IMR-90 (cell line): Measurements from ENCODE around the gene BTG3. TPM values are rescaled to one million over a fixed set of nuclear protein-coding genes. Genes with fewer than 3 reads are reported as not detected.

Experiments used
- ATAC-seq: fragments of 200-7000 bp; cut with Tn5 transposase; 2 replicates; pipeline ENCODE4 v1.9.1; 2020; ENCODE audit warnings: low read depth, mild to moderate bottlenecking, moderate library complexity
- BruUV-seq: library from RNA; stranded (reverse); fragments of 400-500 nt; replicated peaks from 2 replicates; lab custom pipeline; 2021; lab: Mats Ljungman, UMichigan
- CTCF ChIA-PET: fragments of 300-600 bp; formaldehyde crosslinking; extraction: SDS; loops from one replicate; lab custom pipeline; 2021; ENCODE audit warnings: antibody characterized with exemption; lab: Yijun Ruan, JAX
- POLR2A ChIA-PET: fragments of 300-600 bp; sonication (Branson Sonifier 250); formaldehyde crosslinking; loops from one replicate; lab custom pipeline; 2022; ENCODE audit warnings: antibody characterized with exemption; ENCODE audit not compliant: unreplicated experiment; lab: Charles Lee
- DNase-seq: peaks from one replicate; pipeline ENCODE4 v3.0.0; 2013
- H2AFZ ChIP-seq: replicated peaks from 2 replicates; pipeline ENCODE3; 2013; ENCODE audit warnings: low read length, mild to moderate bottlenecking; ENCODE audit not compliant: poor library complexity
- H2AK5ac ChIP-seq: 2 replicates; pipeline ENCODE4 v1.6.1; 2013; ENCODE audit warnings: low read depth, low read length, inconsistent platforms
- H2AK9ac ChIP-seq: replicated peaks from 2 replicates; pipeline ENCODE3; 2013; ENCODE audit warnings: mild to moderate bottlenecking, low read depth, low read length, moderate library complexity; ENCODE audit not compliant: poor library complexity
- H2BK120ac ChIP-seq: 2 replicates; pipeline ENCODE4 v1.6.1; 2013; ENCODE audit warnings: low read depth, low read length, inconsistent platforms
- H2BK15ac ChIP-seq: 3 replicates; pipeline ENCODE4 v1.6.1; 2013; ENCODE audit warnings: low read depth, low read length, inconsistent platforms
- H2BK20ac ChIP-seq: 2 replicates; pipeline ENCODE4 v1.6.1; 2013; ENCODE audit warnings: low read depth, mild to moderate bottlenecking, inconsistent platforms, low read length, moderate library complexity
- H2BK5ac ChIP-seq: 2 replicates; pipeline ENCODE4 v1.6.1; 2013; ENCODE audit warnings: mild to moderate bottlenecking, low read depth, low read length, inconsistent platforms; ENCODE audit not compliant: poor library complexity, severe bottlenecking
- H3K14ac ChIP-seq: replicated peaks from 2 replicates; pipeline ENCODE4 v1.6.1; 2013; ENCODE audit warnings: low read depth, low read length, inconsistent platforms
- H3K18ac ChIP-seq: 2 replicates; pipeline ENCODE4 v1.6.1; 2013; ENCODE audit warnings: low read depth, low read length, control low read depth
- H3K23ac ChIP-seq: 2 replicates; pipeline ENCODE4 v1.6.1; 2013; ENCODE audit warnings: low read depth, low read length, inconsistent platforms
- H3K27ac ChIP-seq: 2 replicates; pipeline ENCODE4 v1.5.1; 2013; ENCODE audit warnings: mild to moderate bottlenecking, control low read depth, low read length; ENCODE audit not compliant: insufficient read depth
- H3K27me3 ChIP-seq: 2 replicates; pipeline ENCODE4 v1.6.1; 2013; ENCODE audit warnings: low read length; ENCODE audit not compliant: control insufficient read depth, insufficient read depth
- H3K36me3 ChIP-seq: 2 replicates; pipeline ENCODE4 v1.6.1; 2013; ENCODE audit warnings: low read length, mixed read lengths; ENCODE audit not compliant: control insufficient read depth, insufficient read depth
- H3K4ac ChIP-seq: 2 replicates; pipeline ENCODE4 v1.6.1; 2013; ENCODE audit warnings: low read depth, low read length, inconsistent platforms
- H3K4me1 ChIP-seq: 2 replicates; pipeline ENCODE4 v1.6.1; 2013; ENCODE audit warnings: low read length, mixed read lengths; ENCODE audit not compliant: control insufficient read depth, insufficient read depth
- H3K4me2 ChIP-seq: 2 replicates; pipeline ENCODE4 v1.6.1; 2013; ENCODE audit warnings: low read depth, mild to moderate bottlenecking, control low read depth, low read length, moderate library complexity
- H3K4me3 ChIP-seq: 2 replicates; pipeline ENCODE4 v1.5.1; 2013; ENCODE audit warnings: low read depth, mild to moderate bottlenecking, control low read depth, low read length, moderate library complexity; ENCODE audit not compliant: insufficient read depth
- H3K56ac ChIP-seq: 2 replicates; pipeline ENCODE4 v1.6.1; 2013; ENCODE audit warnings: low read length, inconsistent platforms; ENCODE audit not compliant: insufficient read depth; ENCODE audit errors: extremely low read depth
- H3K79me1 ChIP-seq, 2 experiments: 2 replicates each; pipeline ENCODE4 v1.6.1; 2013; ENCODE audit warnings: low read length in 2 of 2, inconsistent platforms in 1 of 2, low read depth in 1 of 2
- H3K9ac ChIP-seq: 2 replicates; pipeline ENCODE4 v1.6.1; 2013; ENCODE audit warnings: low read depth, low read length, control low read depth
- H3K9me1 ChIP-seq: 2 replicates; pipeline ENCODE4 v1.6.1; 2013; ENCODE audit warnings: low read length, inconsistent platforms; ENCODE audit not compliant: insufficient read depth
- H3K9me3 ChIP-seq: 2 replicates; pipeline ENCODE4 v1.6.1; 2013; ENCODE audit warnings: low read length; ENCODE audit not compliant: control insufficient read depth, insufficient read depth
- H4K20me1 ChIP-seq: 2 replicates; pipeline ENCODE4 v1.6.1; 2013; ENCODE audit warnings: low read length, inconsistent platforms; ENCODE audit not compliant: insufficient read depth
- H4K5ac ChIP-seq: 2 replicates; pipeline ENCODE4 v1.6.1; 2013; ENCODE audit warnings: mild to moderate bottlenecking, low read depth, low read length, control low read depth
- H4K8ac ChIP-seq, 2 experiments: 2 replicates each; pipeline ENCODE4 v1.6.1; 2013; ENCODE audit warnings: low read depth in 2 of 2, low read length in 2 of 2, control low read depth in 1 of 2, inconsistent platforms in 1 of 2
- H4K91ac ChIP-seq: 2 replicates; pipeline ENCODE4 v1.6.1; 2013; ENCODE audit warnings: low read depth, low read length, inconsistent platforms; ENCODE audit not compliant: insufficient read depth
- CHD1 ChIP-seq: IDR thresholded peaks from 2 replicates; pipeline ENCODE4 v1.6.1; 2012; ENCODE audit warnings: low read depth, low read length, improper control_type of control experiment
- MAZ ChIP-seq: IDR thresholded peaks from 2 replicates; pipeline ENCODE4 v1.6.1; 2012; ENCODE audit warnings: low read depth, mild to moderate bottlenecking, low read length, improper control_type of control experiment, moderate library complexity, borderline replicate concordance
- NFE2L2 ChIP-seq: fragments of 150-350 bp; IDR thresholded peaks from 2 replicates; pipeline ENCODE4 v1.6.1; 2016; ENCODE audit warnings: low read depth, mild to moderate bottlenecking, low read length
- POLR2A ChIP-seq: IDR thresholded peaks from 2 replicates; pipeline ENCODE4 v1.6.1; 2012; ENCODE audit warnings: mild to moderate bottlenecking, low read depth, low read length
- RAD21 ChIP-seq: IDR thresholded peaks from 2 replicates; pipeline ENCODE4 v1.6.1; 2012; ENCODE audit warnings: low read length, improper control_type of control experiment
- SMC3 ChIP-seq: fragments of 150-350 bp; IDR thresholded peaks from 2 replicates; pipeline ENCODE4 v1.6.1; 2016; ENCODE audit warnings: low read depth, mild to moderate bottlenecking, antibody characterized with exemption, low read length, moderate library complexity
- dilution Hi-C: fragments of 300-500 bp; cut with HindIII; formaldehyde crosslinking; loops from one replicate; pipeline ENCODE4 v1.14.3; 2018; ENCODE audit warnings: low sequenced_read_pairs; ENCODE audit not compliant: unreplicated experiment
- in situ Hi-C: fragments of 300-500 bp; cut with MboI; formaldehyde crosslinking; loops from 3 replicates; pipeline ENCODE4 v1.14.3; 2019; ENCODE audit warnings: low sequenced_read_pairs, inconsistent platforms, mixed read lengths
- intact Hi-C: fragments of 100-400 bp; cut with micrococcal nuclease; formaldehyde crosslinking; loops from 2 replicates; pipeline ENCODE4 v1.10.0; 2022
- polyA plus RNA-seq, 3 experiments: library from polyadenylated mRNA; depleted of rRNA; stranded (reverse); fragments of >200 nt; gene quantifications; 2 replicates each; pipeline ENCODE4 v1.2.3, GENCODE V29; 2012; ENCODE audit warnings: low replicate concordance in 1 of 3
- total RNA-seq: library from RNA; depleted of rRNA; stranded (reverse); fragments of >200 nt; gene quantifications from 2 replicates; pipeline ENCODE4 v1.2.3, GENCODE V29; 2012
- TF ChIP-seq, protein P1 (sequence below): fragments of 150-350 bp; IDR thresholded peaks from 2 replicates; pipeline ENCODE4 v1.6.1; 2016; ENCODE audit warnings: low read depth, mild to moderate bottlenecking, low read length, moderate library complexity, borderline replicate concordance
- TF ChIP-seq, protein P2 (sequence below): fragments of 150-350 bp; IDR thresholded peaks from 2 replicates; pipeline ENCODE4 v1.6.1; 2017; ENCODE audit warnings: mild to moderate bottlenecking, antibody characterized with exemption, low read length, low read depth

Gene BTG3
- total and polyA plus RNA-seq, 2 of the 4 experiments (the other 2 are of a cell fraction): 22.4 to 38.1 TPM

- Histone ChIP-seq H4K5ac (no peak overlapping the region), H3K14ac (no peak overlapping the region), H4K8ac (no peak overlapping the region), H3K4me3 (no peak overlapping the region), H2AFZ (no peak overlapping the region), H3K4me2 (no peak overlapping the region), H3K9me1 (no peaks in the 10 kb centered on the region), H3K79me1 (no peaks in the 10 kb centered on the region), H2BK120ac (no peak overlapping the region), H4K20me1 (no peaks in the 10 kb centered on the region), H3K36me3 (no peaks in the 10 kb centered on the region), H3K4me1 (no peaks in the 10 kb centered on the region), H3K4ac (no peak overlapping the region), H2BK15ac (no peak overlapping the region), H3K27me3 (no peaks in the 10 kb centered on the region), H2BK5ac (no peak overlapping the region), H2AK9ac (no peak overlapping the region), H3K9me3 (no peaks in the 10 kb centered on the region), H3K23ac (no peak overlapping the region), H2BK20ac (no peak overlapping the region), H2AK5ac (no peak overlapping the region), H3K56ac (no peak overlapping the region), H4K91ac (no peak overlapping the region), H3K9ac (no peak overlapping the region), H3K27ac (no peak overlapping the region), H3K18ac (no peak overlapping the region)
- no TSS peak for BruUV-seq
- dilution Hi-C loops: no loop called here
- ChIA-PET CTCF (no interaction called here), POLR2A (no interaction called here)
- intact Hi-C loops: no loop called here
- in situ Hi-C loops: no loop called here
- ATAC-seq (no peak), DNase-seq (no peak)
- no peak for TF ChIP-seq SMC3
- no peak for TF ChIP-seq NFE2L2
- TF ChIP-seq, protein P1, sequence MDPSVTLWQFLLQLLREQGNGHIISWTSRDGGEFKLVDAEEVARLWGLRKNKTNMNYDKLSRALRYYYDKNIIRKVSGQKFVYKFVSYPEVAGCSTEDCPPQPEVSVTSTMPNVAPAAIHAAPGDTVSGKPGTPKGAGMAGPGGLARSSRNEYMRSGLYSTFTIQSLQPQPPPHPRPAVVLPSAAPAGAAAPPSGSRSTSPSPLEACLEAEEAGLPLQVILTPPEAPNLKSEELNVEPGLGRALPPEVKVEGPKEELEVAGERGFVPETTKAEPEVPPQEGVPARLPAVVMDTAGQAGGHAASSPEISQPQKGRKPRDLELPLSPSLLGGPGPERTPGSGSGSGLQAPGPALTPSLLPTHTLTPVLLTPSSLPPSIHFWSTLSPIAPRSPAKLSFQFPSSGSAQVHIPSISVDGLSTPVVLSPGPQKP: no peak
- no peak for TF ChIP-seq MAZ
- TF ChIP-seq CHD1: no peak
- TF ChIP-seq RAD21: no peak
- TF ChIP-seq, protein P2, sequence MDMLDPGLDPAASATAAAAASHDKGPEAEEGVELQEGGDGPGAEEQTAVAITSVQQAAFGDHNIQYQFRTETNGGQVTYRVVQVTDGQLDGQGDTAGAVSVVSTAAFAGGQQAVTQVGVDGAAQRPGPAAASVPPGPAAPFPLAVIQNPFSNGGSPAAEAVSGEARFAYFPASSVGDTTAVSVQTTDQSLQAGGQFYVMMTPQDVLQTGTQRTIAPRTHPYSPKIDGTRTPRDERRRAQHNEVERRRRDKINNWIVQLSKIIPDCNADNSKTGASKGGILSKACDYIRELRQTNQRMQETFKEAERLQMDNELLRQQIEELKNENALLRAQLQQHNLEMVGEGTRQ: no peak
- TF ChIP-seq POLR2A: no peak
Measured at GRCh38 chr21:17644186-17644585, 31.5 kb upstream of the BTG3 start.
